T-helper 1 cell treated with Interleukin-12 subunit alpha and Interleukin-12 subunit beta and Interleukin-4 antibody, amounts not matched to agents 30 μg/mL and 1 μg/mL, for 36 hours (primary cell): ENCODE data around the gene AIFM3.
"Not testable (repeated sequence)": the region's sequence is repeated elsewhere in the genome, so short reads cannot be mapped to it uniquely, and the experiment has no call there.

Experiments used
- H3K27ac Mint-ChIP-seq: one replicate; pipeline ENCODE4 v1.8.0; 2021; ENCODE audit warnings: mild to moderate bottlenecking, mixed read lengths
- H3K27me3 Mint-ChIP-seq: one replicate; pipeline ENCODE4 v1.8.0; 2021; ENCODE audit warnings: low read depth, mixed read lengths
- H3K36me3 Mint-ChIP-seq: one replicate; pipeline ENCODE4 v1.8.0; 2021; ENCODE audit warnings: low read depth, mixed read lengths
- H3K4me1 Mint-ChIP-seq: one replicate; pipeline ENCODE4 v1.8.0; 2021; ENCODE audit warnings: low read depth, mixed read lengths
- H3K4me3 Mint-ChIP-seq: one replicate; pipeline ENCODE4 v1.8.0; 2021; ENCODE audit warnings: mild to moderate bottlenecking, moderate library complexity, mixed read lengths
- H3K9me3 Mint-ChIP-seq: one replicate; pipeline ENCODE4 v1.8.0; 2021; ENCODE audit warnings: mixed read lengths

The AIFM3 gene

GRCh38 chr22:20995329-20996030 lies 28.4 kb downstream of the AIFM3 start:
- H3K36me3 Mint-ChIP-seq, result peaks cover 2% of the 10 kb centered on the region
- H3K27ac Mint-ChIP-seq, result no peak overlapping the region

GRCh38 chr22:20996031-20996410 lies 29.0 kb downstream of the AIFM3 start:
- H3K4me3 Mint-ChIP-seq, result no peak overlapping the region
- H3K36me3 Mint-ChIP-seq, result peaks cover 2% of the 10 kb centered on the region
- H3K27me3 Mint-ChIP-seq, result no peaks in the 10 kb centered on the region
- no peak overlapping the region for H3K27ac Mint-ChIP-seq
- H3K4me1 Mint-ChIP-seq, result peaks cover 2% of the 10 kb centered on the region
- no peaks in the 10 kb centered on the region for H3K9me3 Mint-ChIP-seq

More at GRCh38 chr22:20995329-20996030, 28.4 kb downstream of the AIFM3 start:
- Mint-ChIP-seq H3K4me1 (peaks cover 2% of the 10 kb centered on the region), H3K27me3 (no peaks in the 10 kb centered on the region), H3K9me3 (no peaks in the 10 kb centered on the region), H3K4me3 (no peak overlapping the region)

- Mint-ChIP-seq H3K4me3 (no peak overlapping the region), H3K9me3 (no peaks in the 10 kb centered on the region), H3K4me1 (peaks cover 5% of the 10 kb centered on the region), H3K36me3 (peaks cover 4% of the 10 kb centered on the region), H3K27ac (no peak overlapping the region), H3K27me3 (no peaks in the 10 kb centered on the region)
Observed at GRCh38 chr22:20996598-20997535, 29.8 kb downstream of the AIFM3 start.

- Mint-ChIP-seq H3K36me3 (peaks cover 4% of the 10 kb centered on the region), H3K27ac (no peak overlapping the region), H3K27me3 (no peaks in the 10 kb centered on the region), H3K9me3 (no peaks in the 10 kb centered on the region), H3K4me1 (peaks cover 5% of the 10 kb centered on the region), H3K4me3 (no peak overlapping the region)
Observed at GRCh38 chr22:20997536-20998257, 30.6 kb downstream of the AIFM3 start.

GRCh38 chr22:20998411-20999336 lies 31.6 kb downstream of the AIFM3 start:
- Mint-ChIP-seq H3K4me3 (no peak overlapping the region), H3K4me1 (peaks cover 8% of the 10 kb centered on the region), H3K27ac (peak overlapping the region; percentile 45), H3K27me3 (no peaks in the 10 kb centered on the region), H3K36me3 (peaks cover 6% of the 10 kb centered on the region), H3K9me3 (no peaks in the 10 kb centered on the region)

- Mint-ChIP-seq H3K27ac (peak overlapping the region; percentile 20), H3K36me3 (peaks cover 6% of the 10 kb centered on the region), H3K4me1 (peaks cover 8% of the 10 kb centered on the region), H3K9me3 (no peaks in the 10 kb centered on the region), H3K4me3 (peak overlapping the region; percentile 42), H3K27me3 (no peaks in the 10 kb centered on the region)
Observed at GRCh38 chr22:20999350-21000206, 32.5 kb downstream of the AIFM3 start.

- peaks cover 6% of the 10 kb centered on the region for H3K36me3 Mint-ChIP-seq
- peaks cover 8% of the 10 kb centered on the region for H3K4me1 Mint-ChIP-seq
- peak overlapping the region; percentile 97 for H3K27ac Mint-ChIP-seq
- H3K4me3 Mint-ChIP-seq, result peak overlapping the region; percentile 92
- no peaks in the 10 kb centered on the region for H3K9me3 Mint-ChIP-seq
- H3K27me3 Mint-ChIP-seq, result no peaks in the 10 kb centered on the region
Observed at GRCh38 chr22:21000207-21000986, 33.3 kb downstream of the AIFM3 start.

- Mint-ChIP-seq H3K9me3 (no peaks in the 10 kb centered on the region), H3K4me1 (peaks cover 8% of the 10 kb centered on the region), H3K4me3 (peak overlapping the region; percentile 92), H3K36me3 (peaks cover 6% of the 10 kb centered on the region), H3K27ac (peak overlapping the region; percentile 97), H3K27me3 (no peaks in the 10 kb centered on the region)
Observed at GRCh38 chr22:21000987-21001600, 34.0 kb downstream of the AIFM3 start.

GRCh38 chr22:21001601-21002325 lies 34.7 kb downstream of the AIFM3 start, which contains the start of gene THAP7:
Gene THAP7, minus strand, starts transcription at chr22:21002118. Its CDS starts 207 bp downstream, at chr22:21001911.
- Mint-ChIP-seq H3K36me3 (peaks cover 6% of the 10 kb centered on the region), H3K4me3 (peak within 1 kb of the TSS; percentile 92), H3K27ac (peak within 1 kb of the TSS; percentile 97), H3K9me3 (no peaks in the 10 kb centered on the region), H3K27me3 (no peaks in the 10 kb centered on the region), H3K4me1 (peaks cover 8% of the 10 kb centered on the region)

GRCh38 chr22:21003782-21004181 lies 36.7 kb downstream of the AIFM3 start:
- Mint-ChIP-seq H3K9me3 (no peaks in the 10 kb centered on the region), H3K4me3 (peak overlapping the region; percentile 92), H3K4me1 (peaks cover 6% of the 10 kb centered on the region), H3K36me3 (peaks cover 4% of the 10 kb centered on the region), H3K27ac (no peak overlapping the region), H3K27me3 (no peaks in the 10 kb centered on the region)

GRCh38 chr22:21009208-21009607 lies 42.2 kb downstream of the AIFM3 start:
- not testable (repeated sequence) for H3K36me3 Mint-ChIP-seq, H3K9me3 Mint-ChIP-seq, H3K27ac Mint-ChIP-seq, H3K4me3 Mint-ChIP-seq, H3K4me1 Mint-ChIP-seq, H3K27me3 Mint-ChIP-seq
